IPS-NIHi7 (cell line): ENCODE results near the gene KDF1.
A peak's percentile ranks its signal among the peaks of the same experiment; 100 is the strongest.
"Not testable (repeated sequence)": the region's sequence is repeated elsewhere in the genome, so short reads cannot be mapped to it uniquely, and the experiment has no call there.

Source experiments
- DNase-seq: peaks from one replicate; pipeline ENCODE4 v3.0.0; 2012; ENCODE audit warnings: mixed read lengths; ENCODE audit errors: extremely low spot score

The KDF1 gene

GRCh38 chr1:26994020-26994786, 33.9 kb upstream of the KDF1 start:
- no peak for DNase-seq

GRCh38 chr1:26993237-26994019, 33.2 kb upstream of the KDF1 start, which contains the start of gene TRNP1:
TRNP1 (plus strand) TSS chr1:26993692; CDS start chr1:26993787, 95 bp downstream.
- peak; percentile 94 for DNase-seq

- no peak for DNase-seq
Measured at GRCh38 chr1:26991310-26992116, 31.2 kb upstream of the KDF1 start.

GRCh38 chr1:26989403-26990109, 29.3 kb upstream of the KDF1 start:
- not testable (repeated sequence) for DNase-seq

GRCh38 chr1:26986658-26987057, 26.4 kb upstream of the KDF1 start:
- no peak for DNase-seq

- DNase-seq = no peak
Measured at GRCh38 chr1:26984291-26984690, 24.0 kb upstream of the KDF1 start.

- DNase-seq = no peak
Measured at GRCh38 chr1:26983863-26984262, 23.6 kb upstream of the KDF1 start.

- no peak for DNase-seq
Measured at GRCh38 chr1:26981146-26981846, 21.0 kb upstream of the KDF1 start.

GRCh38 chr1:26978901-26979300, 18.6 kb upstream of the KDF1 start:
- DNase-seq = no peak

GRCh38 chr1:26976621-26977510, 16.6 kb upstream of the KDF1 start:
- DNase-seq = no peak

GRCh38 chr1:26972821-26973220, 12.6 kb upstream of the KDF1 start:
- no peak for DNase-seq

- no peak for DNase-seq
Measured at GRCh38 chr1:26972390-26972789, 12.1 kb upstream of the KDF1 start.

GRCh38 chr1:26971590-26971989, 11.3 kb upstream of the KDF1 start:
- DNase-seq = no peak

- no peak for DNase-seq
Measured at GRCh38 chr1:26970810-26971209, 10.5 kb upstream of the KDF1 start.

- no peak for DNase-seq
Measured at GRCh38 chr1:26965628-26966027, 5.4 kb upstream of the KDF1 start.

- no peak for DNase-seq
Measured at GRCh38 chr1:26965213-26965612, 4.9 kb upstream of the KDF1 start.

- DNase-seq = no peak
Measured at GRCh38 chr1:26961826-26962225, 1.6 kb upstream of the KDF1 start.

GRCh38 chr1:26960625-26960966, 328 bp upstream of the KDF1 start:
- DNase-seq = no peak

- DNase-seq = no peak
Measured at GRCh38 chr1:26959270-26959669, 998 bp downstream of the KDF1 start.

- no peak for DNase-seq
Measured at GRCh38 chr1:26957306-26957705, 3.0 kb downstream of the KDF1 start.
